Measurements from ENCODE around the gene ORC2.

- TF ChIP-seq POLR2A (IDR thresholded peaks at IDR 0.05) (no peak), CTCF (IDR thresholded peaks at IDR 0.05) (no peak)
Measured at GRCh38 chr2:200961674-200962073, 1.8 kb downstream of the ORC2 start.
